Gastrocnemius medialis (tissue), 4 donors: Measurements from ENCODE around the gene KLK7.

Experiments
- CTCF ChIP-seq, 5 experiments: fragments of 450-650 bp in 3 of 5; fragments of 200-600 bp in 2 of 5; sonication (generic) in 2 of 5; IDR thresholded peaks in 4 of 5; conservative IDR thresholded peaks in 1 of 5; 1 replicate in 4 of 5; 2 replicates in 1 of 5; pipeline ENCODE4 v1.5.1; 2016 to 2019; ENCODE audit warnings: antibody characterized with exemption in 5 of 5, mild to moderate bottlenecking in 3 of 5, moderate library complexity in 3 of 5
- POLR2A ChIP-seq, 2 donors: fragments of 450-650 bp; IDR thresholded peaks; one replicate each; pipeline ENCODE4 v1.6.1; 2017; ENCODE audit warnings: antibody characterized with exemption in 2 of 2, mild to moderate bottlenecking in 2 of 2, moderate library complexity in 2 of 2

- TF ChIP-seq CTCF (IDR thresholded peaks at IDR 0.05 in 4 of 5, conservative IDR thresholded peaks at IDR 0.05 in 1 of 5): no peak
- TF ChIP-seq POLR2A (IDR thresholded peaks at IDR 0.05): no peak
Observed at GRCh38 chr19:51009061-51009891, 25.6 kb upstream of the KLK7 start.
